HepG2 (cell line): ENCODE measurements around the gene BCAS3. TPM values are rescaled to one million over a fixed set of nuclear protein-coding genes. Genes with fewer than 3 reads are reported as not detected.

ENCODE experiments used
- ATAC-seq: fragments of 200-7000 bp; cut with Tn5 transposase; 3 replicates; pipeline ENCODE4 v1.9.1; 2020; ENCODE audit warnings: mild to moderate bottlenecking, moderate library complexity
- BruUV-seq: library from RNA; stranded (reverse); fragments of 400-500 nt; replicated peaks from 2 replicates; lab custom pipeline; 2021; lab: Mats Ljungman, UMichigan
- CTCF ChIA-PET: fragments of 300-600 bp; formaldehyde crosslinking; extraction: SDS; loops from one replicate; lab custom pipeline; 2021; ENCODE audit warnings: low total read pairs, inconsistent platforms, low intra/inter-chr PET ratio; lab: Yijun Ruan, JAX
- POLR2A ChIA-PET: fragments of 350-600 bp; sonication (Branson Sonifier 250); formaldehyde crosslinking; loops from one replicate; lab custom pipeline; 2020; ENCODE audit warnings: antibody characterized with exemption, inconsistent platforms; lab: Yijun Ruan, JAX
- DNase-seq: peaks from one replicate; pipeline ENCODE4 v3.0.0-alpha.2; 2015; ENCODE audit warnings: low spot score
- FAIRE-seq: peaks from 3 replicates; lab custom pipeline; 2011; peaks lifted over from hg19 to GRCh38; lab: Jason Lieb, UNC
- H2AFZ ChIP-seq: one replicate; pipeline ENCODE4 v1.6.1; 2011; ENCODE audit warnings: low read length, inconsistent platforms
- H3K27ac ChIP-seq: fragments of 300-600 bp; 3 replicates; pipeline ENCODE4 v1.8.0; 2011; ENCODE audit warnings: mixed run types, mild to moderate bottlenecking, mixed read lengths, low read length, inconsistent platforms; ENCODE audit not compliant: insufficient read depth; ENCODE audit errors: extremely low read length
- H3K27me3 ChIP-seq, 2 experiments: fragments of 200-600 bp in 1 of 2; 2 replicates in 1 of 2; 3 replicates in 1 of 2; pipeline versions ENCODE4 v1.6.0 to v1.8.0; 2011; ENCODE audit warnings: low read length in 2 of 2, mild to moderate bottlenecking in 2 of 2, moderate library complexity in 2 of 2, inconsistent platforms in 1 of 2; ENCODE audit not compliant: insufficient read depth in 2 of 2, control insufficient read depth in 1 of 2
- H3K36me3 ChIP-seq, 2 experiments: fragments of 200-600 bp in 1 of 2; replicated peaks in 1 of 2; 2 replicates in 1 of 2; 3 replicates in 1 of 2; pipeline versions ENCODE4 v1.5.1 to v1.8.0; 2011; ENCODE audit warnings: low read length in 2 of 2, inconsistent platforms in 1 of 2; ENCODE audit not compliant: insufficient read depth in 2 of 2, control insufficient read depth in 1 of 2
- H3K4me1 ChIP-seq: 2 replicates; pipeline ENCODE4 v1.5.1; 2012; ENCODE audit warnings: low read length, inconsistent platforms; ENCODE audit not compliant: insufficient read depth
- H3K4me2 ChIP-seq: 2 replicates; pipeline ENCODE4 v1.6.0; 2011; ENCODE audit warnings: low read depth, low read length, inconsistent platforms
- H3K4me3 ChIP-seq, 3 experiments: fragments of 200-600 bp in 1 of 3; sonication (generic), shearing (Covaris generic) in 1 of 3; replicated peaks in 1 of 3; 2 replicates each; pipeline ENCODE4 v1.5.1; 2011 to 2016; ENCODE audit warnings: low read length in 3 of 3, inconsistent platforms in 2 of 3, low read depth in 2 of 3, mild to moderate bottlenecking in 2 of 3, control low read depth in 1 of 3, mixed read lengths in 1 of 3; ENCODE audit not compliant: insufficient read depth in 1 of 3
- H3K79me2 ChIP-seq: one replicate; pipeline ENCODE4 v1.6.1; 2011; ENCODE audit warnings: low read length, inconsistent platforms; ENCODE audit not compliant: insufficient read depth
- H3K9ac ChIP-seq: 2 replicates; pipeline ENCODE4 v1.6.0; 2011; ENCODE audit warnings: mild to moderate bottlenecking, low read depth, low read length, inconsistent platforms; ENCODE audit not compliant: insufficient read depth
- H3K9me3 ChIP-seq: 2 replicates; pipeline ENCODE4 v1.5.1; 2012; ENCODE audit warnings: mild to moderate bottlenecking, low read length
- H4K20me1 ChIP-seq: 2 replicates; pipeline ENCODE4 v1.6.0; 2011; ENCODE audit warnings: inconsistent platforms, mild to moderate bottlenecking, low read length, moderate library complexity; ENCODE audit not compliant: insufficient read depth
- FLYWCH1 ChIP-seq: sonication (generic); formaldehyde crosslinking; IDR thresholded peaks from 2 replicates; pipeline ENCODE4 v1.8.1; 2023; ENCODE audit warnings: mild to moderate bottlenecking, missing genetic modification reagents
- KLF11 ChIP-seq: IDR thresholded peaks from 2 replicates; pipeline ENCODE4 v1.6.1; 2016; ENCODE audit warnings: missing compliant biosample characterization
- KLF15 ChIP-seq: sonication (generic); formaldehyde crosslinking; IDR thresholded peaks from 2 replicates; pipeline ENCODE4 v1.8.1; 2023; ENCODE audit warnings: borderline replicate concordance, mild to moderate bottlenecking, inconsistent platforms, missing genetic modification reagents, mixed read lengths
- MAFK ChIP-seq, 2 experiments: IDR thresholded peaks in 1 of 2; conservative IDR thresholded peaks in 1 of 2; 2 replicates each; pipeline ENCODE4 v1.6.1; 2011; ENCODE audit warnings: improper control_type of control experiment in 2 of 2, low read length in 2 of 2
- MIER3 ChIP-seq: IDR thresholded peaks from 2 replicates; pipeline ENCODE4 v1.6.1; 2016; ENCODE audit warnings: missing compliant biosample characterization, borderline replicate concordance
- NCOA2 ChIP-seq: sonication (generic); formaldehyde crosslinking; IDR thresholded peaks from 2 replicates; pipeline ENCODE4 v1.8.0; 2022; ENCODE audit warnings: inconsistent platforms
- POLR2A ChIP-seq, 2 experiments: IDR thresholded peaks; 2 replicates each; pipeline ENCODE4 v1.6.1; 2011; ENCODE audit warnings: low read depth in 2 of 2, low read length in 2 of 2, mild to moderate bottlenecking in 1 of 2, moderate library complexity in 1 of 2; ENCODE audit not compliant: insufficient read depth in 1 of 2
- SOX13 ChIP-seq, 3 experiments: fragments of 450-650 bp in 1 of 3; sonication (generic) in 1 of 3; formaldehyde crosslinking in 1 of 3; IDR thresholded peaks in 2 of 3; conservative IDR thresholded peaks in 1 of 3; 2 replicates each; pipeline versions ENCODE4 v1.5.0 to v1.6.1; 2016 to 2020; ENCODE audit warnings: antibody characterized with exemption in 1 of 3, mild to moderate bottlenecking in 1 of 3, missing compliant biosample characterization in 1 of 3, missing genetic modification reagents in 1 of 3, moderate library complexity in 1 of 3
- YEATS4 ChIP-seq: sonication (generic); formaldehyde crosslinking; IDR thresholded peaks from 2 replicates; pipeline ENCODE4 v1.4.0; 2020; ENCODE audit warnings: missing genetic modification reagents, borderline replicate concordance
- ZNF775 ChIP-seq: sonication (generic); formaldehyde crosslinking; IDR thresholded peaks from 2 replicates; pipeline ENCODE4 v1.4.0; 2020; ENCODE audit warnings: missing genetic modification reagents, mild to moderate bottlenecking, moderate library complexity, borderline replicate concordance
- ZNF883 ChIP-seq: sonication (generic); formaldehyde crosslinking; IDR thresholded peaks from 2 replicates; pipeline ENCODE4 v1.5.1; 2020; ENCODE audit warnings: mild to moderate bottlenecking, missing genetic modification reagents; ENCODE audit errors: not compliant biosample characterization
- WGBS: methylation state at CpG from one replicate; pipeline ENCODE4 v1.1.6; 2017; ENCODE audit warnings: low lambda C conversion rate; 5-methylcytosine and 5-hydroxymethylcytosine counted together
- in situ Hi-C: cut with HindIII; loops from 2 replicates; pipeline ENCODE4 v1.10.0; 2017; ENCODE audit warnings: low pct_unique_long_range_greater_than_20kb; ENCODE audit not compliant: extremely low pct_ligation_motif_present
- intact Hi-C: fragments of 100-400 bp; cut with micrococcal nuclease; formaldehyde crosslinking; loops from one replicate; pipeline ENCODE4 v1.10.0; 2022; ENCODE audit not compliant: unreplicated experiment
- polyA plus RNA-seq, 8 experiments: library from polyadenylated mRNA; depleted of rRNA in 3 of 8; stranded (reverse) in 7 of 8; unstranded in 1 of 8; fragments of >200 nt; fragmentation: Illumina TruSeq in 4 of 8; extraction: Trizol in 4 of 8; gene quantifications; 2 replicates each; pipeline versions ENCODE4 v1.2.1 to v1.2.3, GENCODE V29; 2011 to 2016; ENCODE audit warnings: low read depth in 4 of 8, missing spikeins in 1 of 8, mixed read lengths in 1 of 8; ENCODE audit not compliant: insufficient read depth in 1 of 8
- total RNA-seq, 5 experiments: library from RNA; depleted of rRNA; stranded (reverse); fragments of >200 nt; fragmentation: Illumina TruSeq; extraction: Trizol; gene quantifications; 2 replicates each; pipeline ENCODE4 v1.2.3, GENCODE V29; 2016; ENCODE audit warnings: low read depth in 1 of 5
- TF ChIP-seq, protein P1 (sequence below): sonication (generic); formaldehyde crosslinking; IDR thresholded peaks from 2 replicates; pipeline ENCODE4 v1.5.0; 2020; ENCODE audit warnings: mild to moderate bottlenecking, missing genetic modification reagents, moderate library complexity
- TF ChIP-seq, protein P2 (sequence below): conservative IDR thresholded peaks from 2 replicates; pipeline ENCODE4 v1.6.1; 2018; ENCODE audit warnings: missing genetic modification reagents

Gene BCAS3
- total and polyA plus RNA-seq, 2 of the 13 experiments (the other 11 are each of a cell fraction or from before 2014, with no cell fraction given) = 10.7 to 11.2 TPM

GRCh38 chr17:60730273-60730672 is 52.6 kb downstream of the BCAS3 start (continued):
- TF ChIP-seq KLF11 (CRISPR knock-in tag) = no peak
- peak; percentile 8; the same call in 1 of the 2 replicates for TF ChIP-seq YEATS4 (CRISPR knock-in tag)
- no peak for TF ChIP-seq ZNF883 (CRISPR knock-in tag)
- peak; percentile 27 to 56; a peak in 3 of 4 replicates for TF ChIP-seq MAFK (conservative IDR thresholded peaks at IDR 0.05 in 1 of 2, IDR thresholded peaks at IDR 0.05 in 1 of 2; ENCODE audit: low read length in 2 of 2)
- TF ChIP-seq, protein P1, sequence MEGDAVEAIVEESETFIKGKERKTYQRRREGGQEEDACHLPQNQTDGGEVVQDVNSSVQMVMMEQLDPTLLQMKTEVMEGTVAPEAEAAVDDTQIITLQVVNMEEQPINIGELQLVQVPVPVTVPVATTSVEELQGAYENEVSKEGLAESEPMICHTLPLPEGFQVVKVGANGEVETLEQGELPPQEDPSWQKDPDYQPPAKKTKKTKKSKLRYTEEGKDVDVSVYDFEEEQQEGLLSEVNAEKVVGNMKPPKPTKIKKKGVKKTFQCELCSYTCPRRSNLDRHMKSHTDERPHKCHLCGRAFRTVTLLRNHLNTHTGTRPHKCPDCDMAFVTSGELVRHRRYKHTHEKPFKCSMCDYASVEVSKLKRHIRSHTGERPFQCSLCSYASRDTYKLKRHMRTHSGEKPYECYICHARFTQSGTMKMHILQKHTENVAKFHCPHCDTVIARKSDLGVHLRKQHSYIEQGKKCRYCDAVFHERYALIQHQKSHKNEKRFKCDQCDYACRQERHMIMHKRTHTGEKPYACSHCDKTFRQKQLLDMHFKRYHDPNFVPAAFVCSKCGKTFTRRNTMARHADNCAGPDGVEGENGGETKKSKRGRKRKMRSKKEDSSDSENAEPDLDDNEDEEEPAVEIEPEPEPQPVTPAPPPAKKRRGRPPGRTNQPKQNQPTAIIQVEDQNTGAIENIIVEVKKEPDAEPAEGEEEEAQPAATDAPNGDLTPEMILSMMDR (CRISPR knock-in tag) = no peak
- TF ChIP-seq, protein P2, sequence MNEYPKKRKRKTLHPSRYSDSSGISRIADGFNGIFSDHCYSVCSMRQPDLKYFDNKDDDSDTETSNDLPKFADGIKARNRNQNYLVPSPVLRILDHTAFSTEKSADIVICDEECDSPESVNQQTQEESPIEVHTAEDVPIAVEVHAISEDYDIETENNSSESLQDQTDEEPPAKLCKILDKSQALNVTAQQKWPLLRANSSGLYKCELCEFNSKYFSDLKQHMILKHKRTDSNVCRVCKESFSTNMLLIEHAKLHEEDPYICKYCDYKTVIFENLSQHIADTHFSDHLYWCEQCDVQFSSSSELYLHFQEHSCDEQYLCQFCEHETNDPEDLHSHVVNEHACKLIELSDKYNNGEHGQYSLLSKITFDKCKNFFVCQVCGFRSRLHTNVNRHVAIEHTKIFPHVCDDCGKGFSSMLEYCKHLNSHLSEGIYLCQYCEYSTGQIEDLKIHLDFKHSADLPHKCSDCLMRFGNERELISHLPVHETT = no peak

DNA sequence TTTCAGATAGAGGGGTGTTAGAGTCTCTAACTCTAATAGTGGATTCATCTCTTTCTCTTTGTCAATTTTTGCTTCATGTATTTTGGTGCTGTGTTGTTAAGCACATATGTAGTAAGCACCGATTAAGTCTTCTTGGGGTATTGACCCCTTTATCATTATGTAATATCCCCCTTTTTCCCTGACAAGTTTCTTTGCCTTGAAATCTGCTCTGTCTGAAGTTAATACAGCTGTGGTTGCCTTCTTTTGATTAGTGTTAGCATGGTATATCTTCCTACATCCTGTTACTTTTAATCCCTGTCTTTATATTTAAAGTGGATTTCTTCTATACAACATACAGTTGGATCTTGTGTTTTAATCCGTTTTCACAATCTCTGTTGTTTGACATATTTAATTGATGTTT is 60.6 kb downstream of the BCAS3 start:
- ChIA-PET CTCF (no interaction called here), POLR2A (no interaction called here)
- Histone ChIP-seq H4K20me1 (no peaks in the 10 kb centered on the region), H3K9me3 (no peaks in the 10 kb centered on the region), H2AFZ (no peak overlapping the region), H3K4me3 (no peak overlapping the region), H3K4me2 (no peak overlapping the region), H3K9ac (no peak overlapping the region), H3K36me3 (no peaks in the 10 kb centered on the region), H3K27ac (no peak overlapping the region), H3K4me1 (no peaks in the 10 kb centered on the region), H3K27me3 (no peaks in the 10 kb centered on the region), H3K79me2 (no peaks in the 10 kb centered on the region)
- no peak for ATAC-seq
- in situ Hi-C loops = no loop called here
- no TSS peak for BruUV-seq
- no peak for FAIRE-seq
- intact Hi-C loops = no loop called here
- TF ChIP-seq FLYWCH1 (CRISPR knock-in tag) = no peak
- no peak for TF ChIP-seq MIER3
- TF ChIP-seq ZNF775 (CRISPR knock-in tag) = no peak
- no peak for TF ChIP-seq NCOA2
- TF ChIP-seq SOX13 (IDR thresholded peaks at IDR 0.05) = no peak
- TF ChIP-seq SOX13 (CRISPR knock-in tag; conservative IDR thresholded peaks at IDR 0.05 in 1 of 2, IDR thresholded peaks at IDR 0.05 in 1 of 2) = no peak
- no peak for TF ChIP-seq KLF15 (CRISPR knock-in tag)
- TF ChIP-seq POLR2A (IDR thresholded peaks at IDR 0.05; ENCODE audit: insufficient read depth in 1 of 2, low read depth in 2 of 2, low read length in 2 of 2) = no peak
- no peak for DNase-seq
- 73% methylated on average over 2 of the region's 2 CpGs for WGBS
